ENCODE results near the gene ARHGEF26. TPM values are rescaled to one million over a fixed set of nuclear protein-coding genes. Genes with fewer than 3 reads are reported as not detected.

The ARHGEF26 gene
- total RNA-seq, 1 experiment from 2014 or later: 13.7 TPM

DNA sequence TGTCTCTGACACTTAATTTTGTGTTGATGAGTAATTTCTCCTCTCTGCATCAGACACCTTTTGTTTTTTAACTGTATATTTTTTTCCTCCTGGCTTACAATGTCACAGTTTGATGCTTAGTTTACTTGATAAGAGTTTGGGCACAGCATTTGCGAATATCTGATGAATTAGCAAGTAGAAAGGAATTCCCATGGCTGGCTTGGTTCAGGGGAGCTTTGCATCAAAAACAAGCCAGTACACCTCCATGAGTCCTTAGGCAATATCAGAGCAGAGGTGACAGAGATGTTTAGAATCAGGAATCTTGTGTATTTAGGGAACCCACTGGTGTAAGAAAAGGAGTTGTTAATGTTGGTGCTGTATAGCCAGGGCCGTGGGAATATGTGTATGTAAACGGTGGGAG is 9.3 kb downstream of the ARHGEF26 start:
- H3K4me2 ChIP-seq (ENCODE audit: insufficient read depth, insufficient read length, low read length): no peak overlapping the region
- H3K27ac Mint-ChIP-seq: peak overlapping the region in 2 of 3 experiments; percentile 17 to 65; a peak in 4 of 7 replicates
- H3K23me2 ChIP-seq (ENCODE audit: insufficient read length, low read depth, low read length, poor library complexity, severe bottlenecking): no peaks in the 10 kb centered on the region
- no peak overlapping the region for H2BK120ac ChIP-seq (ENCODE audit: low read depth, low read length, poor library complexity, severe bottlenecking)
- no peaks in the 10 kb centered on the region for H3K27me3 ChIP-seq (ENCODE audit: insufficient read depth, low read length)
- H2AK5ac ChIP-seq (ENCODE audit: insufficient read length, low read length): no peak overlapping the region
- H2BK20ac ChIP-seq (ENCODE audit: low read depth, low read length, poor library complexity, severe bottlenecking): no peak overlapping the region
- peaks cover 15 to 22% of the 10 kb centered on the region in 2 experiments for H3K4me1 Mint-ChIP-seq
- no peak overlapping the region for H3K14ac ChIP-seq (ENCODE audit: insufficient read depth, low read length)
- H4K91ac ChIP-seq (ENCODE audit: insufficient read length, low read depth, low read length): no peak overlapping the region
- H3K4me3 Mint-ChIP-seq: no peak overlapping the region
- no peak overlapping the region for H3K23ac ChIP-seq (ENCODE audit: insufficient read length, low read depth, low read length)
- H4K8ac ChIP-seq (replicated peaks; ENCODE audit: insufficient read length, low read depth, low read length): no peak overlapping the region
- no peaks in the 10 kb centered on the region for H4K20me1 ChIP-seq (ENCODE audit: control insufficient read depth, insufficient read depth, insufficient read length)
- peaks cover 4% of the 10 kb centered on the region; the same call in 1 of the 2 replicates for H3K4me1 ChIP-seq (ENCODE audit: insufficient read depth, low read length)
- no peak overlapping the region for H2AFZ ChIP-seq (ENCODE audit: low read length)
- no peaks in the 10 kb centered on the region for H3K9me3 ChIP-seq (ENCODE audit: control insufficient read depth, low read depth, low read length)
- H3K9ac ChIP-seq (ENCODE audit: extremely low read depth, insufficient read length, low read length): peak overlapping the region; percentile 22
- no peaks in the 10 kb centered on the region; the same call in 1 of the 2 replicates for H3K79me2 ChIP-seq (ENCODE audit: insufficient read depth, low read length)
- H3K27ac ChIP-seq (ENCODE audit: insufficient read length, low read depth, low read length): no peak overlapping the region
- peaks cover 13 to 26% (median 25%) of the 10 kb centered on the region in 3 experiments; a peak in 6 of 7 replicates for H3K36me3 Mint-ChIP-seq (ENCODE audit: insufficient read depth in 1 of 3, low read depth in 3 of 3)
- H3K9me3 Mint-ChIP-seq: no peaks in the 10 kb centered on the region
- H3K79me1 ChIP-seq (ENCODE audit: insufficient read depth, low read depth, low read length, poor library complexity, severe bottlenecking): no peaks in the 10 kb centered on the region
- no peak overlapping the region for H3K18ac ChIP-seq (ENCODE audit: insufficient read length, low read depth, low read length)
- no peak overlapping the region for H3K4ac ChIP-seq (ENCODE audit: low read depth, low read length)
- H2BK15ac ChIP-seq (ENCODE audit: low read depth, low read length): no peak overlapping the region
- H2BK12ac ChIP-seq (ENCODE audit: insufficient read length, low read depth, low read length): no peak overlapping the region
- no peak overlapping the region for H4K5ac ChIP-seq (ENCODE audit: insufficient read length, low read depth, low read length)
- no peak for DNase-seq
- H3T11ph ChIP-seq (ENCODE audit: low read length): no peak overlapping the region
- no CpG with 5 or more reads among the region's 3 CpGs for WGBS (ENCODE audit: extremely low coverage, insufficient read length, low lambda C conversion rate)
- H3K27me3 Mint-ChIP-seq (ENCODE audit: low read depth): no peaks in the 10 kb centered on the region
- H3K56ac ChIP-seq (ENCODE audit: insufficient read length, low read depth, low read length): no peak overlapping the region
- no peak overlapping the region for H2BK5ac ChIP-seq (ENCODE audit: insufficient read length, low read length)
- TF ChIP-seq, protein P1, sequence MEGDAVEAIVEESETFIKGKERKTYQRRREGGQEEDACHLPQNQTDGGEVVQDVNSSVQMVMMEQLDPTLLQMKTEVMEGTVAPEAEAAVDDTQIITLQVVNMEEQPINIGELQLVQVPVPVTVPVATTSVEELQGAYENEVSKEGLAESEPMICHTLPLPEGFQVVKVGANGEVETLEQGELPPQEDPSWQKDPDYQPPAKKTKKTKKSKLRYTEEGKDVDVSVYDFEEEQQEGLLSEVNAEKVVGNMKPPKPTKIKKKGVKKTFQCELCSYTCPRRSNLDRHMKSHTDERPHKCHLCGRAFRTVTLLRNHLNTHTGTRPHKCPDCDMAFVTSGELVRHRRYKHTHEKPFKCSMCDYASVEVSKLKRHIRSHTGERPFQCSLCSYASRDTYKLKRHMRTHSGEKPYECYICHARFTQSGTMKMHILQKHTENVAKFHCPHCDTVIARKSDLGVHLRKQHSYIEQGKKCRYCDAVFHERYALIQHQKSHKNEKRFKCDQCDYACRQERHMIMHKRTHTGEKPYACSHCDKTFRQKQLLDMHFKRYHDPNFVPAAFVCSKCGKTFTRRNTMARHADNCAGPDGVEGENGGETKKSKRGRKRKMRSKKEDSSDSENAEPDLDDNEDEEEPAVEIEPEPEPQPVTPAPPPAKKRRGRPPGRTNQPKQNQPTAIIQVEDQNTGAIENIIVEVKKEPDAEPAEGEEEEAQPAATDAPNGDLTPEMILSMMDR (conservative IDR thresholded peaks at IDR 0.05): no peak

All from H9 (cell line).